GM13976 (cell line): ENCODE measurements around the gene R3HDM2.

Source experiments
- DNase-seq: peaks from one replicate; pipeline ENCODE4 v3.0.0; 2012; ENCODE audit warnings: low spot score
- in situ Hi-C: fragments of 300-500 bp; cut with MboI; formaldehyde crosslinking; loops from one replicate; pipeline ENCODE4 v1.12.0; 2022; ENCODE audit warnings: low sequenced_read_pairs, mixed read lengths, inconsistent platforms; ENCODE audit not compliant: unreplicated experiment
- TF ChIP-seq, protein P1 (sequence below): IDR thresholded peaks from 2 replicates; pipeline ENCODE4 v1.5.1; 2012; ENCODE audit warnings: borderline replicate concordance, mild to moderate bottlenecking; ENCODE audit not compliant: insufficient read depth; ENCODE audit errors: extremely low read depth, missing control alignments, control extremely low read depth

The R3HDM2 gene

DNA sequence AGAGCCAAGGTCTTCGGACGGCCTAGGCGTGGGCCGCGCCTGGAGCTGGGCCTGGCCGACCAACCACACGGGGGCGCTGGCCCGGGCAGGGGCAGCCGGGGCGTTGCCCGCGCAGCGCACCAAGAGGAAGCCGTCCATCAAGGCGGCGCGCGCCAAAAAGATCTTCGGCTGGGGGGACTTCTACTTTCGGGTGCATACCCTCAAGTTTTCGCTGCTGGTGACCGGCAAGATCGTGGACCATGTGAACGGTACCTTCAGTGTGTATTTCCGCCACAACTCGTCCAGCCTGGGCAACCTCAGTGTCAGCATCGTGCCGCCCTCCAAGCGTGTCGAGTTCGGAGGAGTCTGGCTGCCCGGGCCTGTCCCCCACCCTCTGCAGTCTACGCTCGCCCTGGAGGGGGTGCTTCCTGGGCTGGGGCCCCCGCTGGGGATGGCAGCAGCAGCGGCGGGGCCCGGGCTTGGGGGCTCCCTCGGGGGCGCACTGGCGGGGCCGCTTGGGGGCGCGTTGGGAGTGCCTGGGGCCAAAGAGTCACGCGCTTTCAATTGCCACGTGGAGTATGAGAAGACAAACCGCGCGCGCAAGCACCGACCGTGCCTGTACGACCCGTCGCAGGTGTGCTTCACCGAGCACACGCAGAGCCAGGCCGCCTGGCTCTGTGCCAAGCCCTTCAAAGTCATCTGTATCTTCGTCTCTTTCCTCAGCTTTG lies 205.7 kb downstream of the R3HDM2 start:
- DNase-seq: peak; percentile 71
- TF ChIP-seq, protein P1, sequence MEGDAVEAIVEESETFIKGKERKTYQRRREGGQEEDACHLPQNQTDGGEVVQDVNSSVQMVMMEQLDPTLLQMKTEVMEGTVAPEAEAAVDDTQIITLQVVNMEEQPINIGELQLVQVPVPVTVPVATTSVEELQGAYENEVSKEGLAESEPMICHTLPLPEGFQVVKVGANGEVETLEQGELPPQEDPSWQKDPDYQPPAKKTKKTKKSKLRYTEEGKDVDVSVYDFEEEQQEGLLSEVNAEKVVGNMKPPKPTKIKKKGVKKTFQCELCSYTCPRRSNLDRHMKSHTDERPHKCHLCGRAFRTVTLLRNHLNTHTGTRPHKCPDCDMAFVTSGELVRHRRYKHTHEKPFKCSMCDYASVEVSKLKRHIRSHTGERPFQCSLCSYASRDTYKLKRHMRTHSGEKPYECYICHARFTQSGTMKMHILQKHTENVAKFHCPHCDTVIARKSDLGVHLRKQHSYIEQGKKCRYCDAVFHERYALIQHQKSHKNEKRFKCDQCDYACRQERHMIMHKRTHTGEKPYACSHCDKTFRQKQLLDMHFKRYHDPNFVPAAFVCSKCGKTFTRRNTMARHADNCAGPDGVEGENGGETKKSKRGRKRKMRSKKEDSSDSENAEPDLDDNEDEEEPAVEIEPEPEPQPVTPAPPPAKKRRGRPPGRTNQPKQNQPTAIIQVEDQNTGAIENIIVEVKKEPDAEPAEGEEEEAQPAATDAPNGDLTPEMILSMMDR: peak; percentile 59
- in situ Hi-C loops: no loop called here

DNA sequence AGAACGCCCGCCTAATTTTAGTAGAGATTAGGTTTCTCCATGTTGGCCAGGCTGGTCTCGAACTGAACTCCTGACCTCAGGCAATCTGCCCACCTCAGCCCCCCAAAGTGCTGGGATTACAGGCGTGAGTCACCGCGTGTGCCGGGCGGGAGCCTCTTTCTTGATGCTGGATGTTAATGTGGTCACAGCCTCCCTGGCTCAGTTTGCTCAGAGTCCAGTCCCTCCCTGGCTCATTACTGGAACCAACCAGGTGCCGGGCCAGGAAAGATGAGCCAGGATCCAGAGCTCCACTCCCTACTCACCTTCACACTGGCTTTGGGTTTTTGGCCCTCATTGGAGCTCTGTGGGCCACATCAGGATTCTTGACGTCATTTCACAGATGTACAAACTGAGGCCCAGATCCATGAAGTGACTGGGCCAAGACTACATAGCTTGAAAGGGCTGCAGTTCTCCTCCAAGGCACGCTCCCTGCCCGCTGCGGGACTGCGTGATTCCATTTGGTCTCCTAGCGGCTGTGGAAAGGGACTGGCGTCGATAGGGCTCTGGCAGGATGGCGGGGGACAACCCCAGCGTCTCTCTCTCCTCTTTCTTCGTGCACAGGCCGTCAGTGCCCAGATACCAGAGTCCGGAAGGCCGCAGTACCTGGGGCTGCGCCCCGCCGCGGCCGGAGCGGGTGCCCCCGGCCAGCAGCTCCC lies 206.4 kb downstream of the R3HDM2 start:
- in situ Hi-C loops: no loop called here
- DNase-seq: no peak
- TF ChIP-seq, protein P1: no peak

DNA sequence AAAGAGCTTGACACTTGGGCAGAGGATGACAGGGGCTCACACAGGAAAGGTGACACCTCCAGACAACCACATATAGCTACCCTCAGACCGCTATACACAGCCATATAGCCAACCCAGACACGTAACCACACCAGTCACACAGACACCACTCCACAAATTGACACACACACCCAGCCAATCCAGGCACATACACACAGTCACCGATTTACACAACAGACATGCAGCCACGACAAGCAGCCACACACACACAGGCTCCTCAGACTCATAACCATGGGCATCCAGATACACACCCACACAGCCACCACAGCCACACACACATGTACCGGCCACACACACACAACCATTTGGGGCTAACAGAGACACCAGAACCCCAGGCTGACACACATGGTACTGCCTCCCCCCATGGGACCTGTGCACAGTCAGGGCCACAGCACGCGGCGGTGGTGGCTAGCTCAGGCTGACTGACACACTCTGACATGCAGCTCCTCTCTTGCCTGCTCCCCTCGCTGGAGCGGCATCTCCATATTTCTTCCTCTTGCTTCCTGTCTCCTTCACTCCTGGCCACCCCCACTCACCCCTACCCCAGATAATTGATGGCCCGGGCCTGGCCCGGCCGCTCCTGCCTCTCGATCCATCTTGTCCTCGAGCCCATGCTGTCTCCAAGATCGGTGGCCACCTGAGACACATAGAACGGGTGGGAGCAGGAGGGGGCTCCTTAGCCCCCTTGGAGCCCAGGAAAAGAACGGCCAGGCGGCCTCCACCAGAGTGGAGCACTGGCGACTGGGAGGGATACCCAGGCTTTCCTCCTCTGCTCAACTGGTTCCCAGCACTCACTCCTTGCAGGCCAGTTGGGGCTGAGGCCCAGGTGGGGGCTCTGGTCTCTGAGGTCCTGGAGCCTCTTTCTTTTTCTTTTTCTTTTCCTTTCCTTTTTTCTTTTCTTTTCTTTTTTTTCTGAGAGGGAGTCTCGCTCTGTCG lies 207.4 kb downstream of the R3HDM2 start:
- no peak for DNase-seq
- TF ChIP-seq, protein P1: no peak
- in situ Hi-C loops: no loop called here

DNA sequence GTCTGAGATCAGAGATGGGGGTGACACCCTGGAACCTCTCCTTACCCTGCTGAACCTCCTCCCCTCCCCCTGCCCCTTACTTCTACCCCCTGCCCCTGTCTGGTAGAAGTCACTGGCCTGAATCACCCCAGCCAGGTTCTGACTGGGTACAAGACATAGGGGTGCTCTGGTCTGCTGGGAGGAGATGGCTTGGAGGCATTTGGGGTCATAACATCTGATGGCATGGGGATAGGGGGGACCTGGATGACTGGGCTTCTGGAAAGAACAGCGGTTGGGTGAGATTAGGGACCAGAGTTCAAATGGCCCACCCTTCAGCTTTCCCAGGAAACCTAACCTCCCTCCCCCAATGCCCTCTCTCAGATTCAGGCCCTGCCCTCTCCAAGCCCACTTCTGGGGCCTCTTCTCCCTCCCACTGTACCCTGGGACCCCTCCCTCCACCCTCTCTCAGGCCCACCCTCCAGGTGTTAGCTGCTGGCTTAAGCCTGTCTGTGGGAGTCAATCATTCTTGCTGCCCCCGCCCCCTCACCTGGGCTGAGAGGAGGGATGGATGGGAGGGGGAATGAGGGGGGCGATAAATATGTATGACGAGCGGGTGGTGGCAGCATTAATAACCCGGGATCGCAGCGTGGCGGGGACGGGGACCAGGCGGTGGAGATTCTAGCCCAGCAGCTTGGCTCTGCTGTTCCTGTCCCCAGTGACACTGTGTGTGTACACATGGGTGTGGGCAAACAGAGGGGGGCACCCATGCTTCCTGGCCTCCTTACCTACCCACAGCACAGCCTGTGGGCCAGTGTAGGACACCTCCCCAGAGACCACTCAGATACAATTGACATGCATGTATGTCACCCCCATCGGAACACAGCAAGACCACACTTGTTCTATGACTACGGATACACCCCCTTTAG lies 208.3 kb downstream of the R3HDM2 start:
- no peak for DNase-seq
- in situ Hi-C loops: no loop called here

DNA sequence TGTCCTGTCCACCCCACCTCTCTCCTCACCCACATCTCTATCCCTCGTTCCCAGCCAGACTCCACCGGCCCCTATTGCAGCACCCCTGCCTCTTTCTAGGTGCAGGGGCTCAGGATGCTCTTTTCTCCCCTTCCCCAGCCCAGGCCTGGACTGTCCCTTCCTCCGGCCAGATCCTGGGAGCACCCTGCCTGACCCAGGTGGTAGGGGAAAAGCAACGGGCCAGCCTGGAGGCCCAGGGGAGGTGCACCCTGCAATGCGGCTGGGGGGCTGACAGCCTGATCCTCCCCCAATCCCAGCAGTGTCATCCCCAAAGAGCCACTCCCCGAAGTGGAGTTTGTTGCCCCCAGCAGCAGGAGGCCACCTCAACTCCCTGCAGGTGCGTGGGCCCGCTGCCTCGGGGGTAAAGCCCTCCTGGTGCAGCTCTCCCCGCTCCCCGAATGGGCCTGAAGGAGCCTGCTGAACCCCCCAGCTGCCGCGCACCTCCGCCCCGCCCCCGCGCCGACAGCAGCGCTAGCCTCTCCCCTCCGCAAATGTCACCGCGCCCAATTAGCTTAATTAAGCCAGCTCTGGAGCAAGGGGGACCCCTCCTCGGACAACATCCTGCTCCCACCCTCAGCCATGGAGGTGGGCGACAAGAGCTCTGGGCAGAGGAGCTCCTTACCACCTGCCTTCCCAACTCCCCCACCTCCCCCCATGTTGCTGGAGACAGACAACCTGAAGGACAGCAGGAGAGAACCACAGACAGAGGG lies 209.5 kb downstream of the R3HDM2 start:
- TF ChIP-seq, protein P1: no peak
- no peak for DNase-seq

More for the DNA sequence above, 208.3 kb downstream of the R3HDM2 start:
- TF ChIP-seq, protein P1: no peak

More for the DNA sequence above, 209.5 kb downstream of the R3HDM2 start:
- in situ Hi-C loops: no loop called here
